ENCODE results near the gene ZFR2. TPM values are rescaled to one million over a fixed set of nuclear protein-coding genes. Genes with fewer than 3 reads are reported as not detected.
A peak's percentile ranks its signal among the peaks of the same experiment; 100 is the strongest.
"Not testable (repeated sequence)": the region's sequence is repeated elsewhere in the genome, so short reads cannot be mapped to it uniquely, and the experiment has no call there.

ZFR2 gene
- total RNA-seq, 6 experiments from 2014 or later, result not detected

- no peak for TF ChIP-seq CTCF (IDR thresholded peaks at IDR 0.05)
- peak; percentile 28 for DNase-seq
- Mint-ChIP-seq H3K27ac (no peak overlapping the region; the same call in 1 of the 2 replicates), H3K27me3 (ENCODE audit: insufficient read depth) (peaks cover 24% of the 10 kb centered on the region), H3K4me1 (ENCODE audit: low read depth) (peaks cover 10% of the 10 kb centered on the region), H3K4me3 (no peak overlapping the region; the same call in 1 of the 2 replicates), H3K36me3 (ENCODE audit: low read depth) (no peaks in the 10 kb centered on the region), H3K9me3 (no peaks in the 10 kb centered on the region)
Observed at GRCh38 chr19:3818466-3818865, 50.4 kb downstream of the ZFR2 start.

DNA sequence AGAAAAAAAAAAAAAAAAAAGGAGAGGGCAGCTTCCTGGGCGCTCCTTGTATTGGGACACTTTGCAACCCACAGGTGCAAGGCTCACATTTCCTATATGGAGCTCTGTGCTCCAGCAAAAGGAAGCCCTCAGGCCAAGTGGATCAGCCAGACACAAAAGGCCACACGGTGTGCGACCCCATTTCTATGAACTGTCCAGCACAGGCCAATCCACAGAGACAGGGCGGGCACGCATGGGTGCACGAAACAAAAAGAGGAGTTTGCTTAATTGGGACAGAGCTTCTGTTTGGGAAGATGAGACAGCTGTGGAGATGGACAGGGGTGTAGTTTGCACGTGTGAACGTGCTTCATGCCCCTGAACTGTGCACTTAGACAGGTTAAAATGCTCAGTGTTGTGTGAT, 51.1 kb downstream of the ZFR2 start:
- no peak overlapping the region for H3K27ac Mint-ChIP-seq
- no peaks in the 10 kb centered on the region for H3K36me3 Mint-ChIP-seq (ENCODE audit: low read depth)
- no peak for DNase-seq
- no peak overlapping the region for H3K4me3 Mint-ChIP-seq
- H3K9me3 Mint-ChIP-seq, result no peaks in the 10 kb centered on the region
- peaks cover 10% of the 10 kb centered on the region for H3K4me1 Mint-ChIP-seq (ENCODE audit: low read depth)
- no peak for TF ChIP-seq CTCF (IDR thresholded peaks at IDR 0.05)
- peaks cover 19% of the 10 kb centered on the region for H3K27me3 Mint-ChIP-seq (ENCODE audit: insufficient read depth)

DNA sequence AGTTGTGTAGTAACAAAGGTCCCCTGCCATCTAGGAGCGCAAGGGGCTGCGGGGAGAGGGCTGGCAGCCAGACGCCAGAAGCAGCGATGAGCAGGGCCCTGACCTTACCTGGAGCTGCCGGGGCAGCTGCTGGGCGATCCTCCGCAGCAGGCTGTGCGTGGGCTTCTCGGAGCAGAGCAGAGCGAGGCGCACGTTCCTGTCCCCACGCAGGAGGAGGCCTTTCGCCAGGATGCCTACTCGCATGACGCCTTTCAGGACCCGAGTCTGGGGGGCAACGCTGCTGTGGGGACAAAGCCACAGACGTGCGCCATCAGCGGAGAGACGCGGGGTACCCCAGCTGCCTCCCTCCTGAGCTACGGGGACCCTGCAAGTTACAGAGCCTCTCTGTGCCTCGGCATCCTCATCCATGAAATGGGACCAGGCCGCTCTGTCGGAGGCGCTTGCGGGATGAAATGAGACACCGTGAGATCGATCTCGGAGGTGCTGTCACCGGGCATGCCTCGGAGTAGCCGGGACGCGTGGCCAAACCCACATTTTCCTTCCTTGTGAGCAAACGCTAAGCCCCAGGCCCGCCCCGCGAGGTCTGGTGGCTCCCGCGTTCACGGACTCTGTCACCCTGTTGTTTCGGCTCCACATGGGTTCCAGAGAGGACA, 52.1 kb downstream of the ZFR2 start:
- no peak for DNase-seq
- H3K27me3 Mint-ChIP-seq (ENCODE audit: insufficient read depth), result peaks cover 18% of the 10 kb centered on the region
- H3K36me3 Mint-ChIP-seq (ENCODE audit: low read depth), result no peaks in the 10 kb centered on the region
- H3K27ac Mint-ChIP-seq, result no peak overlapping the region
- no peaks in the 10 kb centered on the region for H3K9me3 Mint-ChIP-seq
- TF ChIP-seq CTCF (IDR thresholded peaks at IDR 0.05), result no peak
- no peak overlapping the region for H3K4me3 Mint-ChIP-seq
- H3K4me1 Mint-ChIP-seq (ENCODE audit: low read depth), result peaks cover 10% of the 10 kb centered on the region

DNA sequence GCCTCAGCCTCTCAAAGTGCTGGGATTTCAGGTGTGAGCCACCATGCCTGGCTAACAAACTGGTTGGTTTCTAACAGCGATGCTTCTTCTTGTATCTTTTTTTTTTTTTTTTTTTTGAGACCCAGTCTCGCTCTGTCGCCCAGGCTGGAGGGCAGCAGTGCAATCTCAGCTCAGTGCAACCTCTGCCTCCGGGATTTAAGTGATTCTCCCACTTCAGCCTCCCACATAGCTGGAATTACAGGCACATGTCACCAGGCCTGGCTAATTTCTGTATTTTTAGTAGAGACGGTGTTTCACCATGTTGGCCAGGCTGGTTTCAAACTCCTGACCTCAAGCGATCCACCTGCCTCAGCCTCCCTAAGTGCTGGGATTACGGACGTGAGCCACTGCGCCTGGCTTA, 52.7 kb downstream of the ZFR2 start:
- H3K4me1 Mint-ChIP-seq (ENCODE audit: low read depth), result peaks cover 10% of the 10 kb centered on the region
- H3K36me3 Mint-ChIP-seq (ENCODE audit: low read depth); H3K27ac Mint-ChIP-seq; DNase-seq; H3K4me3 Mint-ChIP-seq; H3K9me3 Mint-ChIP-seq: not testable (repeated sequence)
- peaks cover 18% of the 10 kb centered on the region for H3K27me3 Mint-ChIP-seq (ENCODE audit: insufficient read depth)

GRCh38 chr19:3814648-3815047, 54.2 kb downstream of the ZFR2 start:
- DNase-seq, result no peak
- H3K4me3 Mint-ChIP-seq, result no peak overlapping the region
- H3K4me1 Mint-ChIP-seq (ENCODE audit: low read depth), result peaks cover 10% of the 10 kb centered on the region
- peaks cover 18% of the 10 kb centered on the region for H3K27me3 Mint-ChIP-seq (ENCODE audit: insufficient read depth)
- no peaks in the 10 kb centered on the region for H3K9me3 Mint-ChIP-seq
- no peak overlapping the region for H3K27ac Mint-ChIP-seq
- TF ChIP-seq CTCF (IDR thresholded peaks at IDR 0.05), result no peak
- no peaks in the 10 kb centered on the region for H3K36me3 Mint-ChIP-seq (ENCODE audit: low read depth)

DNA sequence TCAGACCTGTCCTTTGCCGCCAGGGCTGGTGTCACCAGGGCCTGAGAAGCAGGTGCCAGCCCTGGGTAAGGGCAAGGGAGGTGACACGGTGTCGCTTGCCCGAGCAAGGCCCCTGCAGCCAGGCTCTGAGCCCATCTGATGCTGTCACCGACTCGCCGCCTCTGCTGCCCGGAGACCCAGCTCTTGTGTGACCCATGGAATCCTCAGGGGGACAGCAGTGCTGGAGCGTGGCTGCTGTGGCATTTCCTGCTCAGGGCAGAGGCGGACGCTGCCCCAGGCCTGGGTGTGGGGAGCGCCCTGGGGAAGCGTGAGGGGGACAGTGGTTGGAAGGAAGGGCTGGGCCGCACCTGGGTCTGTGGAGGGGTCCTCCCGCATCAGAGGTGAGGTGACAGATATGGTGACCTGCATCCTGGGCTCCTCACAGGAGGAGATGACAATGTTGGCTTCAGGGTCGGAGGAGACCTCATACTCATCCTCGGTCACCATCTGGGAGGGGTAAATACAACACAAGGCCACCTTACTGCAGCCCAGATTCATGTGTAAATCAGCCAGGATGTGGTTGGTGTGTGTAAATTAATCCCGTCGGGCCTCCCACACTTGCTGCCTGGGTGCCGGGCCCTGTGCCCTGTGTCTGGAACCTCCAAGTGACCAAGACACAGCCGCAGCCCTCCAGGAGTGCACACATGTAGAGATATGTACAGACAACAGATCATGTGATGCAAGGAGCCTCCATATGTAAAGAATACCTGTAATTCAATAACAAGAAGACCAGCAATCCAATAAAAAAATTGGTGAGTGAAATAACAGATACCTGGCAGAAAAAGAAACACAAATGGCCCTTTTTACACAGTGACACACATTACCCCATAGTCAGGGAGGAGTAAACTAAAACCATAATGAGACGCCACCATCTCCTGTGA, 55.1 kb downstream of the ZFR2 start:
- TF ChIP-seq CTCF (IDR thresholded peaks at IDR 0.05), result no peak
- Mint-ChIP-seq H3K4me1 (ENCODE audit: low read depth) (peaks cover 10% of the 10 kb centered on the region), H3K4me3 (no peak overlapping the region), H3K27ac (no peak overlapping the region), H3K27me3 (ENCODE audit: insufficient read depth) (peaks cover 18% of the 10 kb centered on the region), H3K36me3 (ENCODE audit: low read depth) (no peaks in the 10 kb centered on the region), H3K9me3 (no peaks in the 10 kb centered on the region)
- DNase-seq, result no peak
